B cell (primary cell): ENCODE results near the gene GABRR1.

ENCODE experiments used
- EZH2 ChIP-seq: IDR thresholded peaks from 2 replicates; pipeline ENCODE4 v1.6.1; 2012; ENCODE audit warnings: borderline replicate concordance, low read depth, mild to moderate bottlenecking, moderate library complexity, low read length; ENCODE audit not compliant: insufficient read depth, poor library complexity, severe bottlenecking
- TF ChIP-seq, protein P1 (sequence below): fragments of 200-600 bp; IDR thresholded peaks from one replicate; pipeline ENCODE4 v1.8.0; 2022; ENCODE audit warnings: antibody characterized with exemption, mild to moderate bottlenecking

DNA sequence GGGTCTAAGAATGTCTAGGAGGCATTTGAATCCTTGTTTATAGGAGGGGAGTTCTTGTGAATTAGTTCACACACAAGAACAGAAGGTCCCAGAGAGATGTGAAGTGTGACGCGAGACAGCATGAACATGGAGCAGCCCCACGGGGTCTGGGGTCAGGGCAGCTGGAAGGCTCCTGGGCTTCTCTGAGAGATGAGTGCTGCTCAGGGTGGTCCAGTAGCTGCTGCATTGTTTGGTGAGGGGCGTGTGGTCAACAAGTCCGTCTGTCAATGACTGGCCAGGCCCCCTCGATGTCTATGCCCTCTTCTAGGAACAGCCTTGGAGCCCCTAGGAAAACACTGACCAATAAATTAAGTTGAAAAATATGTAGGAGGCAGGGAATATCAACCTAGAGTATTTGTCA is 40.2 kb upstream of the GABRR1 start:
- TF ChIP-seq, protein P1, sequence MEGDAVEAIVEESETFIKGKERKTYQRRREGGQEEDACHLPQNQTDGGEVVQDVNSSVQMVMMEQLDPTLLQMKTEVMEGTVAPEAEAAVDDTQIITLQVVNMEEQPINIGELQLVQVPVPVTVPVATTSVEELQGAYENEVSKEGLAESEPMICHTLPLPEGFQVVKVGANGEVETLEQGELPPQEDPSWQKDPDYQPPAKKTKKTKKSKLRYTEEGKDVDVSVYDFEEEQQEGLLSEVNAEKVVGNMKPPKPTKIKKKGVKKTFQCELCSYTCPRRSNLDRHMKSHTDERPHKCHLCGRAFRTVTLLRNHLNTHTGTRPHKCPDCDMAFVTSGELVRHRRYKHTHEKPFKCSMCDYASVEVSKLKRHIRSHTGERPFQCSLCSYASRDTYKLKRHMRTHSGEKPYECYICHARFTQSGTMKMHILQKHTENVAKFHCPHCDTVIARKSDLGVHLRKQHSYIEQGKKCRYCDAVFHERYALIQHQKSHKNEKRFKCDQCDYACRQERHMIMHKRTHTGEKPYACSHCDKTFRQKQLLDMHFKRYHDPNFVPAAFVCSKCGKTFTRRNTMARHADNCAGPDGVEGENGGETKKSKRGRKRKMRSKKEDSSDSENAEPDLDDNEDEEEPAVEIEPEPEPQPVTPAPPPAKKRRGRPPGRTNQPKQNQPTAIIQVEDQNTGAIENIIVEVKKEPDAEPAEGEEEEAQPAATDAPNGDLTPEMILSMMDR, result no peak
- TF ChIP-seq EZH2, result no peak
